GM18520 (cell line): ENCODE measurements around the gene TMEM131.

Source experiments
- ATAC-seq: cut with Tn5 transposase; IDR thresholded peaks from one replicate; pipeline ENCODE4 v1.9.1; 2021; ENCODE audit not compliant: unreplicated experiment

Gene TMEM131

DNA sequence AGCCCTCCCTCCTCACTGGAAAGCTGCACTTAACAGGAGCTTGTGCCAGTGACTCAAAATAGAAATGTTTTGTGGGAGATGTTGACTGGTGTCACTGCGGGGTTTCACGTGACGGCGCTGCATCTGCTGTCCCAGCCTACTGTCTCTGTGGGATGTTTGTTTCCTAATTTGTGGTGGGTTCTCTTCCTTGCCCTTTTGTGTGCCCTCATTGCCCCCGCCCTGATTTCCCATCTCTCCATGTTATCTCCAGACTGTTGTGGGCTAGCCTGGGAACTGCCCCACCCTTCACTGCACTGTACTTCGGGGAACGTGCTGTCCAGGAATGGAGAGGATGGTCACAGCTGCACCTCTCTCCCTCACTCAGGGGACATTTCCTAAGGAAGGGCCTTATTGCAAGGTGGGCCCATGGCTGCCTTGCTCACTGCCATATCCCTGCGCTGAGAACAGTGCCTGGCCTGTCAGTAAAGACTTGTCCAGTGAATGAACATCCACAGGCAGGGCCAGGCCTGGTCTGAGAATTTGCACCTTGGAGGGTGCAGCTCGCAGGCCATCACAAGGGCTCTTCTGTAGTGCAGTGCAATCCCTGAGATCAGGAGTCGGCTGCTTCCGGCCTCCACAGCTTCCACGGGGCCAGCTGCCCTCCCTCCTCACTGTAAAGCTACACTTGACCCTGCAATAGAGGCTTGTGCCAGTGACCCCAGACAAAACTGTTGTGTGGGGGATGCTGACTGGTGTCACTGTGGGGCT is 264.3 kb downstream of the TMEM131 start:
- ATAC-seq, result no peak

DNA sequence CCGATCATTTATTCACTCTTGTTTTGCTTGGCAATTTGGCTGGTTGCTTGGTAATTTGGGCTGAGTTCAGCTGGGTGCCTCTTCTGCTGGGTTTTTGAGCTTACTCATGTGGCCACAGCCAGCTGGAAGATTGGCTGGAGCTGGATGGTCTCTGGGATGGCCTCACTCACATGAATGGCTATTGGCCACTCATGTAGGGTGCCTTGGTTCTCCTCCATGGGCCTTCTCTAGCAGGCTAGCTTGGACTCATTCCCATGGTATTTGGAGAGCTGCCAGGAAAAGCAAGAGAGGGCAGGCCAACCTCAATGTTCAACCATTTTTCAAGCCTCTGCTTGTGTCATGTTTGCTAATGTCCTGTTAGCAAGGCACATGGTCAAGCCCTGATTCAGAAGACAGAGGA is 265.5 kb downstream of the TMEM131 start:
- ATAC-seq, result no peak

DNA sequence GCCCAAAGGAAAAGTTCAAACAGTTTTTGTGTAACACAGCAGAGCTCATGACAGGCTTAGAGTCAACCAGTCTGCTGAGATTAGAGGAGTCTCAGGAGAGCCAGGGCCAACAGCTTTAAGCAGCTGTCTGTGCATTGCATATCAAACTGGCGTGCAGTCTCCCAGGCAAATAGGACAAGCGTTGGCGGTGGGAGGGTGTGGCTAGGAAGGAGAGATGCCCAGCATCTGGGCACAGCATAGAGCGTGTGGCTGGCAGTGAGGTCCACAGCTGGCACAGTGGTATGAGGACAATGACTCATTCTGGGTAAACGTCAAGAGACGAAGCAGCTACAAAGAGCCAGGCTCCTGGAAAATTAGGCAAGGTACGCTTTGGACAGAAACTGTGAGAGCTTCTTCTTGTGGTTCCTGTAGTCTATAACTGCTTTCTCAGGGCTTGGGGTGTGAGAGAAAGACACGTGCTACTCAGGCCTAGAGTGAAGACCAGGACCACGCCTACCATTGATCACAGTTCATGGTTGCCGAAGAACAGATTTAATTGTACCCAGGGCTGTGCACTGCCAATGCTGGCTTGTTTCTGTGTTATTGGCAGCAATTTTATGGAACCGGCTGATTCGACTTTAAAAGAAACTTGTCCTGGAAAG is 267.5 kb downstream of the TMEM131 start:
- ATAC-seq, result no peak

DNA sequence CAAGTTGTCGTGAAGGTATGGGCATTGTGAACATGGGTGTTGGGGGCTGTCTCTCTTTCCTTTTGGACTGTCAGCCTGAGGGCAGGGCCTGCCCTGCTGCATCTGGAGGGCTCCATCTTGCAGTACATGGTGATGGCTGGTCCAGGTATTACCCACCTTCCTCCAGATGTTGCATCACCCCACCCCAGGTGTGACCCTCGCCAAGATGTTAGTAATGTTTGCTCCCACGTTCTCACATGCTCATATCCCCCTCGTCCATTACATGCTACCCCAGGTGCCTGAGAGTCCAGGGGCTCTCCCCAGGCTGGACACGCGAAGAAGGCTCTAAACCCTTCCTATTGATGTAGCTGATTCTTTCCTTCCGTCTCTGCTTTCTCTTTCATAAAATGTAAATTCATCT is 268.5 kb downstream of the TMEM131 start:
- ATAC-seq, result no peak

DNA sequence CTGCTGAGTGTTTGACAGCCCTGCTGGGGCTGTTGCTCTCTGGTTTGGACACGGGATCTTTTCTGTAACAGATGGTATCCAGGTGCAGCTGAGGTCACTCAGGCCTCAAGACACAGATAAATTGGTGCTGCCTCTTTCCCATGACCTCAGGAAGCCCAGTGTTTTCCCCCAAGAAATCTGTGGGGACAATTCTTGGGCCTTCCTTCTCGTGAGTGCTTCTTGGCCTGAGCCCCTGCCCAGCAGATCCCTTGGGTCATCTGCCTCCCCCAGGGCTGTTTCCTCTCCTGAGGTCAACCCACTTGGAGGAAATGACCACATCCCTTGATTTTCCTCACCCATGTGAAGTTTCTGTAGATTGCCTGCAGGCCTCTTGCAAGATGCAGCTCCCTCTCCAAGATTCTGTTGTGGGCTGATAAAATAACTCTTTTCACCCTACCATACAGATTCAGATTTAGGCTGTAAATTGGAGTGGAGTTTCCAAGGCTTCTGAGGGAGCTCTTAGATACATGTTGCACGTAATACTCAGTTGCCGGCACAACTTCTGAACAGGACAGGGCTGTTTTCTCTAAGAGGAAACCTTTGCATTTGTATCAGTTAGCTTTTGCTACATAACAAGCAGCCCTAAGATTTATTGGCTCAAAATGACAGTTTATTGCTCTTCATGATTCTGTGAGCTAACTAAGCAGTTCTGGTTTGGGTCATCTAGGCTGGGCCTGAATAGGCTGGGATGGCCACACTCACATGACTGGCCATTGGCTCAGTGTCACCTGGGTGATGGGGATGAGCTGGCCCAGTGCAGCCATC is 269.3 kb downstream of the TMEM131 start:
- no peak for ATAC-seq

DNA sequence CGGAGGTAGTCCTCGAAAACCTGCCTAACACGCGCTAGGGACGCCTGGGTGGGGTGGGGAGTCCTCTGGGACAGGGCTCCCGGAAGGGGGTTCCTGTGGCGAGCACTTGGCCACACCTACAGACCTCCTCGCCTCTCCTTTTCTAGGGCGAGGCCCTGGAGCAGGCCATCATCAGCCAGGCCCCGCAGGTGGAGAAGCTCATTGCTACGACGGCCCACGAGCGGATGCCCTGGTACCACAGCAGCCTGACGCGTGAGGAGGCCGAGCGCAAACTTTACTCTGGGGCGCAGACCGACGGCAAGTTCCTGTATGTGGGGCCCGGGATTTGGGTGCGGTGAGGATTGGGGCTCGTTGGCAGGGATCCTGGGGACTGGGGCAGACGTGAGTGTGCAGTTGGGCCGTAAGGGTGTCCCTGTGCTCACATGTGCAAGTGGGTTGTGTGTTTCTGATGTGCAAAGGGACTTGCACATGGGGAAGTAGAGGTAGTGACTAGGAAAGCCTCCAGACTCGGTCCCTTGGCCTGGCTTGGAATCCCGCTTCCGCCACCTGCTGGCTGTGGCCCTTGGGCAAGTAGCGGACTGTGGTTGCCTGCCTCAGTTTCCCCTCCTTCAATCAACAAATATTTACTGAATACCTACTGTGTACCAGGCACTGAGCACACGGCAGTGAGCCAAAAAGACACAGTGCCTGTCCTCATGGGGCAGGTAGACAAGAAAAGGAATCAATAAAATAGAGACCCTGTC is 270.6 kb downstream of the TMEM131 start:
- no peak for ATAC-seq

DNA sequence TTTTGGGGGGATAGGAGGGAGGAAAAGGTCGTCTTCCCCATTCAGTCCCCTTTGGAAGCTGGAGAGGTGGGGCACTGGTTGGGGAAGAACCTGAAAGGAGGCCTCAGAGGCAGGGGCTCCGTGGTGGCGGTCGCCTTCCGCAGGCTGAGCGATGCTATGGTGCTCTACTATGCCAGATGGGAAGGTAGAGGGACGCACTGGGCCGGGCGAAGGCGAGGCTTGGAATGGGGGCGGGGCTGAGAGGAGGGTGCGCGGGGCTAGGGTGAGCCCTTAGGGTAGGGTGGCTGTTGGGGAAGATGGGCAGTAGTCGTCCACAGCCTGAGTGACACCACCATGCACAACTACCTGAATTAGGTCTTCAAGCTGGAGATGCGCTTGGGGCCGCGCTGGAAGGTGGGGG is 271.2 kb downstream of the TMEM131 start:
- no peak for ATAC-seq

DNA sequence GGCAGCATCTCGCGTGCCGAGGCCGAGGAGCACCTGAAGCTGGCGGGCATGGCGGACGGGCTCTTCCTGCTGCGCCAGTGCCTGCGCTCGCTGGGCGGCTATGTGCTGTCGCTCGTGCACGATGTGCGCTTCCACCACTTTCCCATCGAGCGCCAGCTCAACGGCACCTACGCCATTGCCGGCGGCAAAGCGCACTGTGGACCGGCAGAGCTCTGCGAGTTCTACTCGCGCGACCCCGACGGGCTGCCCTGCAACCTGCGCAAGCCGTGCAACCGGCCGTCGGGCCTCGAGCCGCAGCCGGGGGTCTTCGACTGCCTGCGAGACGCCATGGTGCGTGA is 271.7 kb downstream of the TMEM131 start:
- ATAC-seq, result no peak

DNA sequence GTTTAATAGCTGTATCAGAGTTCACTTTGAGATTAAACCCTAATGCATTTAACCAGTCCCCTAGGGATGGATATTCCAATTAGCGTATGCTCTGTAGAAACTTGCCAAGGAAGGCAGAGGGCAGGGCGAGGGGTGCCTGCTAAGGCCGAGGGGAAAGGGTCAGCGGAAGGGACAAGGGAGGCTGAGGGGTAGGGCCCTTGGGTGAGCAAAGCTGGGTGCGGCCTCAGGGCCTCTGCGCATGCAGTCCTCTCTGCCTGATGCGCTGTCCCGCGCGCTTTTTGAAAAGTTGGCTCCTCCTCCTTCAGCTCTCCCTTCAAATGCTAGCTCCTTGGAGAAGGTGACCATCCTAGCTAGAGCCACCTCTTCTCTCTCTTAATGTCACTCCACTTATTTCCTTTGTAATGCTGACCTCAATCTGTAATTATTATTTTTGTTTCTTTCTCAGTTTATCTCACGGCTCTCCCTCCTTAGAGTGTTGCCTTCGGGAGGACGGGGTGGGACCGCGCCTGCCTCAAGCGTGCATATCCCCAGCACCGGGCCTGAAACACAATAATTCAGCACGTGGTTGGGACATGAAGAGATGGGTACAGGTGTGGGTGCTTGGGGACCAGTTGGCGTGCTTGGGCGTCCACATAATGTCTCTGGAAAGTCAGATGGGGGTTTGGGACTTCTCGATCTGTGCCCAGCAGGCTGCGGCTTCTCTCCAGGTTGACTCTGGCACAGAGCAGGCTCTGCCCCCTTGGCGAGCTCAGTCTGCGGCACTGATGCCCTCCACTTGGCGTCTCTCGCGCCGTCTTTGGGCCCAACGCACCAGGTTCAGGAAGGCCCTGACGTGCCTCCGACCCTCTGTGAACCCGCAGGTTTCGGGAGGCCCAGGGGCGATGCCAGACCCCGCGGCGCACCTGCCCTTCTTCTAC is 272.3 kb downstream of the TMEM131 start:
- ATAC-seq, result no peak

DNA sequence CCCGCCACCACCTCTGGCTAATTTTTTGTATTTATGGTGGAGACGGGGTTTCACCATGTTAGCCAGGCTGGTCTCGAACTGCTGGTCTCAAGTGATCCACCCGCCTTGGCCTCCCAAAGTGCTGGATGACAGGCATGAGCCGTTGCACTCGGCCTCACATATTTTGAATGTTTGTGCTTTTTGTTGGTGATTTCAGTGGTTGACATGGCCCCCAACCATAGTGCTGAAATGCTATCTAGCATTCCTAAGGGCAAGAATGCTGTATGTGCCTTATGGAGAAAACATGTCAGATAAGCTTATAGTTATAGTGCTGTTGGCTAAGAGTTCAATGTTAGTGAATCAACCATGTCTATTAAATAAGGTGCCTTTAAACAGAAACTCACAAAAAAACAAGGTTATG is 273.5 kb downstream of the TMEM131 start:
- ATAC-seq, result no peak

DNA sequence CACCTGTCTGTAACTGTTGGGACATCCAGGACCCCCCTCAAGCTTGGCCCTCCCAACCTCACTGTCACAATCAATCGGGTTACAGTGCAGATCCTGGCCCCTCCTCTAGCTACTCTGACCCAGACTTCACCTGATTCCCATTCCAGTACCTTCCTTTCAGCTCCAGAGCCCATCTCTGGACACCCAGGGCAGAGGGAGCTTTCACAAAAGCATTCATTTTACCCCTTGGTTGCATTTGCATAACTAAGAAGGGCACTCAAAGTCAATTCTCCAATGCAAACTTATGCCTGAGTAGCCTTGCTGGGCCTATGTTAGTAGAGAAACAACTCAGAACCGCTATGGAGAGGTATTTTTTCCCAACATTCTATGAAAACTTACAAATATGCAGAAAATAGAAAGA is 275.0 kb downstream of the TMEM131 start:
- ATAC-seq, result no peak

DNA sequence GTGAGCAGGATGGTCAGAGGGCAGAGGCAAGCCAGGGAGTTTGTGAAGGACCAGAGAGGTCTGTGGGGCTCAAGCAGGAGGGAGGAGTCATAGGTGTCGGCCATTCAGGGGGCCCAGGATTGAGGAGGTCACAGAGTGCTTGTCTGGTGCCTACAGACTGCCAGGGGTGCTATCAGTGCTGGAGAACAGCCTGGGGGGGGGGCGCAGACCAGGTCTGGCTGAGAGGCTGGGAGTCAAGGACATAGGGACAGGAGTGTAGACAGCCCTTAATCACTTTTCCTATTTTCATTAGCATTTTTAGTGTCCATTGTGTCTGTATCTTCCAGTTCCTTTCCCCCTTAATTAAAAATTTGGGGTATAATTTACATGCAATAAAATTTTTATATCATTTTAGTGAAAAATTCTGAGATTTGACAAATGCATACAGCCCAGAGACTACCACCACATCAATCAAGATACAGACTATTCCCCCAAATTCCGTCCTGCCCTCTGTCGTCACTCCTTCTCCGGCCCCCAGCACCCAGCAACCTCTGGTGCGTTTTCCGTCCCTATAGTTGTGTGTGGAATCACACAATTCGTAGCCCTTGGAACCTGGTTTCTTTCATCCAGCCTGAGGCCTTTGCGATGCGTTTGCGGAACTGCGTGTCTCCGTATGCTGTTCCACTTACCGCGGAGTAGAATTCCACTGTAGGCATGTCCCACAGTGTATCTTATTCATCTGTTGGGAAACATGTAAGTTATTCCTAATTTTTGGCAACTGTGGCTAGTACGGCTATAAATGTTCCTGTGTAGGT is 276.2 kb downstream of the TMEM131 start:
- no peak for ATAC-seq

DNA sequence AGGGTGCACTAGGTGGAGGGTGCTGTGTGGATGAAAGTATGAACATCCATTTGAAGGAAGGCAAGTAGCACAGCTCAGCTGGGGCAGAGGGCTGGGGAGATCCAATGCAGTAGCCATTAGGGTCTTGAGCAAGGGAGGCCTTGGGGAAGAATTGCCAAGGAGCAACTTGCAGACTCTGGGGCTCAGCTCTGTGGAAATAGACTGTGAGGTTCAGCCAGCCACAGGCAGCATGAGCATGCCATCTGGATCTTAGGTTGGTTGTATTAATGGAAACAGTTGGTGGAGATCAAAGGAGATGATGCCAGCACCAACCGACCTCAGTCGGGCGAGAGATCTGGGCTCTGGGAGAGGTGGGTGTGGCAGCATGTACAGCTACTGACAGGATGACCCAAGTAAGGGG is 276.8 kb downstream of the TMEM131 start:
- no peak for ATAC-seq

DNA sequence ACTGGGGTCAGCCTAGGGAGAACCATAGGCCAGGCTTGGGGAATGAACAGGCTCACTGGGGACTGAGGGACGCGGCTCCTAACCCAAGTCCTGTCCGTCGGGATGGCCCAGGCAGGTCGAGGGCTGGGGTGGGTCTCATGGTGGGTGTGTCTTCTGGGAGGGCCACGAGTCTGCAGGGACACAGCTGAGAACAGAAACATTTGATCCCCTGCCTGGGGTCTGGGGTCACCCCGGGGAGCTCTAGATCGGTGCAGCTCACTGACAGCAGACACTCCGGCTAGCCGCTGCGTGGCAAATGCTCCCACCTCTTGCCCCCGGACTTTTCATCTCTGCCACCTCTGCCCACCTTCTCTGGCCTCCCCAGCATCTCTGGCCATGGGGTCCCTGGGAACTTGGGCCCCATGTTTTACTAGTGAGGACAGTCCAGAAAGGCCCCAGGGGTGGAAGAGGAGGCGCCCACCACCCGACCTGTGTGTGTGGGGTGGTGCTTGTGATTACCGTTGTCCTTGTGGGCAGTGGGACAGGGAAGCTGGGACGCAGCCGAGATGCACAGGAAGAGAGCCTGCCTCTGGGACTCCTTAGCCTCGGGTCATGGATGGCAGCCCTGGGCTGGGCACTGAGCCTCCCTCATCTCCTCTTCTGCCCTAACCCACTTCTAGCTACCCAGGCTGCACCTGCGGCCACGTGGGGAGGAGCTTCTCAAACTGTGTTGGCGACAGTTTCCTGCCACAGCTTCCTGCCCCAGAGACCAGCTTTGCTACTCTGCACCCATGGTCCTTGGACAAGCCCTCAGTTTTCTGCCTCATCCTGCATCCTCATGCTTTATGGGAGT is 277.5 kb downstream of the TMEM131 start:
- ATAC-seq, result no peak

DNA sequence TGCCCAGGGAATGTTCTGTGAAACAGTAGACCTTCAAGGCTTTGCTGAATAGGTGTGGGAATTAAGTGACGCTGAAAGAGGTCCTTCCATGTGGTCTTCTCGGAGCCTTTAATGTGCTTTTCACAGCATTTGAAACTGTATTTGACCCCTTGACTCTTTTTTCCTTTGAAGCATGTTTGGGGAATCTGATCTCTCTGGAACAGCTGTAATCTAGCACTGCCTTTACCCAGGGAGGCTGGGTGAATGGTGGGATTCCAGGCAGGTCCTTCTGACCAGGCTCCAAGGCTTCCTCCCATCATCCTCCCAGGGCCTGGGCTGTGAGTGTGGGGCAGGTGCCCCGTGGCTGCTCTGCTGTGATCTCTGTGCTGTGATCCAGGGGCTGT is 278.1 kb downstream of the TMEM131 start:
- no peak for ATAC-seq

DNA sequence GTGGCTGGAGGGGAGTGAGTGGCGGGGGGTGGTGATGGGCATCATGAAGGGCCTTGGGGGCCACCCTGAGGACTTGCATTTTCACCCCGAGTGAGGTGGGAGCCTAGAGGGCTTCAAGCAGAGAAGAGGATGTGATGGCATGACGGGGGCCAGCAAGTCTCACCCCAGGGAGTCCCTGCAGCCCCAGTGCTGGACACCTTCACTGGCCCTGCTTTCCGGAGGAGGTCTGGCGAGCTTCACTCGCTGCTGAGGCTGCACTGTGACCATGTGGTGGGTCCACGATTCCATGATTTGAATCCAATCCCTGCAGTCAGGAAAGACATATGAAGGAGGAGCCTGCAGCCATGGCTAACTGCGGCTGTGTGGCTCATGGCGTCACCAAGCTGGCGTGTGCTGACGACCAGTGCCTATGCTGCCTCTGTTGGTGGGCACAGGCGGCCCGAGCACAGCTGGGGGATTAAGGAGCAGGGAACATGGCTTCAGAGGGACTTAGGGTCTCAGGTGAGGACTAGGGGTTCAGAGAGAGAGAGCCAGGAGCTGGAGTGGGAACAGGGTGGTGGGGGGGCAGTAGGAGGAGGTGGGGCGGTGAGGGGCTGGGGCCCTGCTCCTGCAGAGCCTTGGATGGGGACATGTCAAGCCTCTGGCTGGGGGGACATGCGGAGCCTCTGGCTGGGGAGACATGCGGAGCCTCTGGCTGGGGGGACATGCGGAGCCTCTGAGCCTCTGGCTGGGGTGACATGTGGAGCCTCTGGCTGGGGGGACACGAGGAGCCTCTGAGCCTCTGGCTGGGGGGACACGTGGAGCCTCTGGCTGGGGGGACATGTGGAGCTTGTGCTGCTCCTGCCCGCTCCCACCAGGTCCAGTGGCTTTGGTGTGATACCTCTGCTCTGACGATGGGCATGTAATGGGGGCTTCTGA is 278.8 kb downstream of the TMEM131 start:
- no peak for ATAC-seq

DNA sequence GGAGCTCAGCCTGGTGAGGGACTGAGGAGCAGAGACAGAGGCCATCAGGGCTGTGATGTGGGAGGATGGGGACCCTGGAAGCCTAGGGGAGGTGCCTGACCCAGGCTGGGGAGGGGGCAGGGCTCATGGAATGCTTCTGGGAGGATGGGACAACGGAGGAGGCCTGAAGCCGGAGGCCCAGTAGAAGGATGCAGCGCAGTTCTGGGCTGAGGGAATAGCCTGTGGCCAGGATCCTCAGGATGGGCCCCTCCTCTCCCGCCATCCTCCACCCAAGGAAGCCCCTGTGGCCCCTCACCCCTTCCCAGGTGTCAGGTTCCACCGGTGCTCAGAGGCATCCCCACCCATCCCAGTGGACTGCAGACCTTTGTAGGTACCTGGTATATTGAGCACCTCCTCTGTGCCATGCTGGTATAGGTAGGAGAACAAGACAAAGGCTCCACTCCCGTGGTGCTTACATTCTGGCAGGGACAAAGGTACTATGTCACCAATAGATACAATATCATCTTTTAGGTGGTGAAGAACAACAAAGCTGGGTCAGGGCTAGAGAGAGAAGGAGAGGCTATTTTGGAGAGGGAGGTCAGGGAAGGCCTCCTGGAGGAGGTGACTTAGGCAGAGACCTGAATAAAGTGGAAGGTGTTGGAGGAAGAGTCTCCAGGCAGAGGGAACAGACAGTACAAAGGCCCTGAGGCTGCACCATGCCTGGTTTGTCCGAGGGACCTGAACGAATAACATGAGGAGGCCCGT is 279.6 kb downstream of the TMEM131 start:
- no peak for ATAC-seq
